CD4-positive, alpha-beta T cell treated with Interleukin-6 at 100 ng/mL for 8 hours (primary cell): ENCODE results near the gene ANP32D.
"Not testable (repeated sequence)": the region's sequence is repeated elsewhere in the genome, so short reads cannot be mapped to it uniquely, and the experiment has no call there.

Experiments
- DNase-seq: peaks from one replicate; pipeline ENCODE4 v3.0.0-alpha.2; 2020; ENCODE audit warnings: mixed read lengths, low spot score

The ANP32D gene

GRCh38 chr12:48506836-48507235 lies 34.5 kb downstream of the ANP32D start:
- DNase-seq: not testable (repeated sequence)

- DNase-seq: no peak
These were observed 36.6 kb downstream of the ANP32D start for GRCh38 chr12:48508987-48509386.

- no peak for DNase-seq
These were observed 37.8 kb downstream of the ANP32D start for GRCh38 chr12:48510111-48510510.

GRCh38 chr12:48512855-48513254 lies 40.5 kb downstream of the ANP32D start:
- no peak for DNase-seq

GRCh38 chr12:48514728-48515127 lies 42.4 kb downstream of the ANP32D start:
- no peak for DNase-seq

GRCh38 chr12:48520381-48520780 lies 48.0 kb downstream of the ANP32D start:
- not testable (repeated sequence) for DNase-seq
